HG03378 (cell line): ENCODE results near the gene NPIPB6.

Experiments
- ATAC-seq: cut with Tn5 transposase; IDR thresholded peaks from one replicate; pipeline ENCODE4 v1.9.1; 2021; ENCODE audit warnings: mild to moderate bottlenecking, moderate library complexity; ENCODE audit not compliant: unreplicated experiment

NPIPB6 gene

GRCh38 chr16:28324235-28324886, 38.9 kb downstream of the NPIPB6 start:
- no peak for ATAC-seq

DNA sequence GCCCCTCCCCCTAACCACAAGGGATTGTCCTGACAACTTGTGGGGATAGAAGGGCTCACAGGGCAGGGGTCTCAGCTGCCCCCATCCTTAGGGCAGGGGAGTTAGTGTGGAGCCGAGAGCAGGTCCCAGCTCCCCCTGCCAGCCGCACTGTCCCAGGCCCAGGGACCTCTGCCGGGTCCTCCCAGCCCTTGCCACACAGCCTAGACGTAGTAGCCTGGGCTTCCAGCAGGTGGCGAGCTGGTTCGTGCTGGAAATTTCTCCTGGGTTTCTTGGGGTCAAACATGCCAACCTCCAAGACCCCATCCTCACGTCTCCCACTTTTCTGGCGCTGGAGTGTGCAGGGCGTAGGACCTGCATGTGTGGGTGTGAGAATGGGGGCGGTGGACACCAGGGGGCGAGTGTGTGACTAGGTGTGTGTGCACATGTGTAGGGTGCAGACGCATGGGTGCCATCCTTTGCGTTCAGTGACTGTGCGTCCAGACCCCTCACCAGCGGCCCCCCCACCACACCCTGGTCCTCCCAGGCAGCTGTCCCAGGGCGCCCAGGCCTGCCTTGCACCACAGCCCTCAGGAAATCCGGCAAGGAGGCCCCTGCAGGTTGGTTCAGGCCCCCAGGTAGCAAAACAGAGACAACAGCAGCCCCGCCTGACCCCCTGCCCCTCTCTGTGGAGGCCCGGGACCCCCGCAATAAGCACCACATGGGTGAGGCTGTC, 41.5 kb downstream of the NPIPB6 start:
- ATAC-seq = no peak

DNA sequence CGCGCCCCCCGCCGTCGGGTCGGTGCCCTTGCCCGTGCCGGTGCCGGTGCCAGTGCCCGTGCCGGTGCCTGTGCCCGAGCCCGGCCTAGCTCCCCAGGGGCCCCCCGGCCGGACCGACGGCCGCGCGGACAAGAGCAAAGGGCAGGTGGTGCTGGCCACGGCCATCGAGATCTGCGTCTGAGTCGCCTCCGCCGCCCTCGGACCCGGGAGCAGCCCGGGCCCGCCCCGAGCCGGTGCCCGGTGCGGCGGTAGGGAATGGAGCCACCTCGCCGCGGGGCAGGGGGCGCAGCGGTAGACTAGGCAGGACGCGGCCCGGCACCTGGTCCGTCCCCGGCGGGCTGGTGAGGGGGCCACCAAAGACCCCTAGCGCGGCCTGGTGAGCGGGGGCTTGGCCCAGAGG, 42.6 kb downstream of the NPIPB6 start:
- no peak for ATAC-seq

DNA sequence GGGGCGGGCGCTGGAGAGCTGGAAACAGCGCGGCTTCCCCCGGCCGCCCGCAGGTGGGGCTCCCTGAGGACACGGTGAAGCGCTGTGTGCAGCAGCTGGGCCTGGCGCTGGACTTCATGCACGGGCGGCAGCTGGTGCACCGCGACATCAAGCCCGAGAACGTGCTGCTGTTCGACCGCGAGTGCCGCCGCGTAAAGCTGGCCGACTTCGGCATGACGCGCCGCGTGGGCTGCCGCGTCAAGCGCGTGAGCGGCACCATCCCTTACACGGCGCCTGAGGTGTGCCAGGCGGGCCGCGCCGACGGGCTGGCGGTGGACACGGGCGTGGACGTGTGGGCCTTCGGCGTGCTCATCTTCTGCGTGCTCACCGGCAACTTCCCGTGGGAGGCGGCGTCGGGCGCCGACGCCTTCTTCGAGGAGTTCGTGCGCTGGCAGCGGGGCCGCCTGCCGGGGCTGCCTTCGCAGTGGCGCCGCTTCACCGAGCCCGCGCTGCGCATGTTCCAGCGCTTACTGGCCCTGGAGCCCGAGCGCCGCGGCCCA, 43.2 kb downstream of the NPIPB6 start:
- ATAC-seq = no peak

GRCh38 chr16:28319476-28320022, 43.8 kb downstream of the NPIPB6 start:
- ATAC-seq = no peak

- no peak for ATAC-seq
These were observed 45.1 kb downstream of the NPIPB6 start for GRCh38 chr16:28318042-28318744.

GRCh38 chr16:28317040-28317880, 46.0 kb downstream of the NPIPB6 start:
- ATAC-seq = no peak

DNA sequence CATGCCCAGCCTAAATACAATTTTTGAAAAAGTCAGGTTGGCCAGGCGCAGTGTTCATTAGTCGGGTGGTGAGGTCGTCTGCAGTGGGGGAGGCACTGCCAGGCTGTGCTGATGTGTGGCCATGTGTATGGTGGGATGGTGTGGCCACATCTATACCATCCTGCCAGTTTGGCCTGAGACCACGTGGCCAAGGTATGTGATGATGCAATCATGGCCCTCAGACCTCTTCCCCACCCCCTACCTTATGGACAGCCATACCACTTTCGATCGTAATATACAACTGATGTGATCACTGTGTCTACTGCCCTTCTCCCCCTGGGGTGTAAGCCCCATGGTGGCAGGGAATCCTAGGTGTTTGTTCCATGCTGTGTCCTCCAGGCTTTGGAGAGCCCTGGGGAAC, 47.3 kb downstream of the NPIPB6 start:
- no peak for ATAC-seq

GRCh38 chr16:28313587-28313986, 49.7 kb downstream of the NPIPB6 start:
- no peak for ATAC-seq

GRCh38 chr16:28312327-28312726, 51.0 kb downstream of the NPIPB6 start:
- ATAC-seq = no peak

DNA sequence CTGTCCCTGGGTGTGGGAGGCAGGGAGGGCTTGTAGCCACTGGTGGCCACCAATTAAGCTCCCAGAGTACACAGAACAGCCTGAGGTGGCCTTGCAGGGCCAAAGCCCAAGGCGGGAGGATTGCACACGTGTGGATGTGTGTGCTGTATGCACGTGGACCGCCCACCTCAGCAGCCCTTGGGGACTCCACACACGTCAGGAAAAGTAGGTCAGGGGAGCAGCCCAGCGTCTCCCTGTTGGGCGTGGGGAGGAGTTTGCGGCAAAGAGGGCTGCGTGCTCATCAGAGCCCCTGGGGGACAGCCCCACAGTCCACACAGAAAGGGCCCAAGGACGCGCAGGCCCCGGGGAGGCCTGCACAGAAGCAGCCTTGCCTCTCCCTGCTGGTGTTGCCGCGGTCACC, 51.4 kb downstream of the NPIPB6 start:
- ATAC-seq = no peak

GRCh38 chr16:28311413-28311812, 51.9 kb downstream of the NPIPB6 start:
- no peak for ATAC-seq

DNA sequence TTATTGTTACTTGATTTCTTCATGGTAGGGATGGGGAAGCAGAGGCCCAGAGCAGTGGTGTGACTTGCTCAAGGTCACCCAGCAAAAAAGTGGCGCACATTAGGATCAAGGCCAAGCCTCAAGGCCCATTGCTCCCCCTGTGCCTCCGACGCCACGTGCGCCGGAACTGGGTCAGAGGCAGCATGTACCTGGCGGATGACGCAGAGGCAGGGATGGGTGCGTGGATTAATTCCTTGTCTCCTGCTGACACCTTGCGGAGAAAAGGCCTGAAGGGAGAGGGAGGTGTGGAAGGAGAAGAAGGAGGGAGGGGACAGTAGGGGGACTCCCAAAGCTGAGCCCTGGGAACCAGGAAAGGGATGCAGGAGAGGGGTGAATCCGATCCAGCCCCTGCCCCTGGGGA, 52.5 kb downstream of the NPIPB6 start:
- no peak for ATAC-seq

DNA sequence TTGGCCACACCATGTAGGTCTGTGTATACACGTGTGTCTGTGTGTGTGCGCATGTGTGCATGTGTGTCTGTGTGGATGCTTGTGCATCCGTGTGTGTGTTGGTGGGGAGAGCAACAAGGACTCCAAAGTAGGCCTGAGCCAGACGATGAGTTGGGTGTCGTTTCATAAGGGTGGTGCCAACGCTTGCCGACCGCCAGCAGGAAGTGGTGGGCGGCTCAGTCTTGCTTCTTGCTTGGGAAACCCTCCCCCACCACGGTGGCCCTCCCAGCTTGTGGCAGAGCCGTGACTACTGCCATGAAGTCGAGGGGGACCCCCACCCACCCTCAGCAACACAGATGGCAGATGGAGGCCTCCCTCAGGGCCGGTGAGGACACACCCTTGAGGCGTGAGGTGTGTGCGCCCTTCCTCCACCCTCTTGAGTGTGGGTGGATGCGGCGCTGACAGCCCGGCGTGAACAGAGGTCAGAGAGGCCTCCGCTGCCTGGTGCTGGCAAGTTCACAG, 53.4 kb downstream of the NPIPB6 start:
- no peak for ATAC-seq

- ATAC-seq = no peak
These were observed 54.3 kb downstream of the NPIPB6 start for GRCh38 chr16:28308794-28309584.

GRCh38 chr16:28307936-28308335, 55.4 kb downstream of the NPIPB6 start:
- ATAC-seq = no peak

- no peak for ATAC-seq
These were observed 59.1 kb downstream of the NPIPB6 start for GRCh38 chr16:28304214-28304613.

DNA sequence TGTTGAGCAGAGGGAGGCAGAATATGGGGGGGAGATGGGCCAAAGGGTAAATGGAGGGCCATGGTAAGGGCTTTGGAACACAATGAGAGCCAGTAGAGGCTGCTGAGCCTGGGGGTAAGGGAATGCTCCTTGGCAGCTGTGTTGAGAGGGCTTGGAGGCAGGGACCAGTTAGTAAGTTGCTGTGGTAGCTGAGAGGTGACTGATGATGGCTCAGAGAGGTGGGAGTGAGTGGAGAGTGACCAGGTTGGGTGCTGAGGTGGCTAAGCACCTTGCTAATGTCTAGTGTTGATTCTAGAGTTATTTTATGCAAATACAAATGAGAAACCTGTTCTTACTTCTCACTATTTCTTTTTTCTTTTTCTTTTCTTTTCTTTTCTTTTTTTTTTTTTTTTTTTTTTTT, 60.2 kb downstream of the NPIPB6 start:
- no peak for ATAC-seq

DNA sequence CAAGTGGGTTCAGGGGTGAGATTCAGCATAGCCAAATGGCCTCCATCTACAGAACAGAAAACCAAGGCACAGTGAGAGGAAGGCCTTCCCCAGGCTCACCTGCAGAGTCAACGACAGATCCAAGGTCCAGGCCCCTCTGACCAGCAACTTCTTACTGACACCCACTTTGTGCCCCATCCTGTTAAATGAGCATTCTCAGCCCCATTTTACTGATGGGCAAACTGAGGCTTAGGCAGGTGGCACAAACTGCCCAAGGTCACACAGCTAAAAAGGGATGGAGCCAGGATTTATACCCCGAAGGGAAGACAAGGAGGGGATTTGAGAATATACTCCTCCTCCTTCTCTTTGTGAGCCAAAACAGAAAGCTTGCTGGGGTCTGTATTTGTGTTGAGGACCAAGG, 61.7 kb downstream of the NPIPB6 start:
- ATAC-seq = no peak

- ATAC-seq = no peak
These were observed 62.2 kb downstream of the NPIPB6 start for GRCh38 chr16:28301154-28301553.
